Skeletal muscle tissue (tissue), 5 donors: ENCODE data around the gene ATP6V1B1. TPM values are rescaled to one million over a fixed set of nuclear protein-coding genes. Genes with fewer than 3 reads are reported as not detected.
"Not testable (repeated sequence)": the region's sequence is repeated elsewhere in the genome, so short reads cannot be mapped to it uniquely, and the experiment has no call there.

Source experiments
- H3K27ac ChIP-seq: one replicate; pipeline ENCODE4 v1.7.0; 2013; ENCODE audit warnings: mild to moderate bottlenecking, low read depth, low read length, inconsistent platforms
- H3K27me3 ChIP-seq, 3 donors: one replicate each; pipeline ENCODE4 v1.7.0; 2013; ENCODE audit warnings: low read length in 3 of 3; ENCODE audit not compliant: control insufficient read depth in 3 of 3, insufficient read depth in 3 of 3
- H3K36me3 ChIP-seq, 3 donors: one replicate each; pipeline ENCODE4 v1.7.0; 2013; ENCODE audit warnings: low read length in 3 of 3; ENCODE audit not compliant: control insufficient read depth in 3 of 3, insufficient read depth in 3 of 3
- H3K4me1 ChIP-seq, 3 donors: one replicate each; pipeline ENCODE4 v1.7.0; 2013; ENCODE audit warnings: low read length in 3 of 3, mild to moderate bottlenecking in 3 of 3; ENCODE audit not compliant: control insufficient read depth in 3 of 3, insufficient read depth in 3 of 3
- H3K4me3 ChIP-seq, 3 donors: one replicate each; pipeline ENCODE4 v1.7.0; 2013; ENCODE audit warnings: low read length in 3 of 3
- H3K9ac ChIP-seq, 3 donors: one replicate each; pipeline ENCODE4 v1.7.0; 2013; ENCODE audit warnings: low read length in 3 of 3, mild to moderate bottlenecking in 3 of 3, moderate library complexity in 2 of 3, low read depth in 1 of 3
- H3K9me3 ChIP-seq, 3 donors: one replicate each; pipeline ENCODE4 v1.7.0; 2013; ENCODE audit warnings: low read length in 3 of 3; ENCODE audit not compliant: control insufficient read depth in 3 of 3
- small RNA-seq: library from RNA; depleted of rRNA; stranded (forward); fragments of <200 nt; gene quantifications from one replicate; pipeline ENCODE3, GENCODE V24; 2014
- total RNA-seq: library from RNA; depleted of rRNA; stranded (reverse); fragments of >200 nt; gene quantifications from one replicate; pipeline ENCODE4 v1.2.3, GENCODE V29; 2014
- donor health status: Osteomylitis.

Gene ATP6V1B1
- total RNA-seq, 1 donor from 2014 or later: 1.6 TPM

DNA sequence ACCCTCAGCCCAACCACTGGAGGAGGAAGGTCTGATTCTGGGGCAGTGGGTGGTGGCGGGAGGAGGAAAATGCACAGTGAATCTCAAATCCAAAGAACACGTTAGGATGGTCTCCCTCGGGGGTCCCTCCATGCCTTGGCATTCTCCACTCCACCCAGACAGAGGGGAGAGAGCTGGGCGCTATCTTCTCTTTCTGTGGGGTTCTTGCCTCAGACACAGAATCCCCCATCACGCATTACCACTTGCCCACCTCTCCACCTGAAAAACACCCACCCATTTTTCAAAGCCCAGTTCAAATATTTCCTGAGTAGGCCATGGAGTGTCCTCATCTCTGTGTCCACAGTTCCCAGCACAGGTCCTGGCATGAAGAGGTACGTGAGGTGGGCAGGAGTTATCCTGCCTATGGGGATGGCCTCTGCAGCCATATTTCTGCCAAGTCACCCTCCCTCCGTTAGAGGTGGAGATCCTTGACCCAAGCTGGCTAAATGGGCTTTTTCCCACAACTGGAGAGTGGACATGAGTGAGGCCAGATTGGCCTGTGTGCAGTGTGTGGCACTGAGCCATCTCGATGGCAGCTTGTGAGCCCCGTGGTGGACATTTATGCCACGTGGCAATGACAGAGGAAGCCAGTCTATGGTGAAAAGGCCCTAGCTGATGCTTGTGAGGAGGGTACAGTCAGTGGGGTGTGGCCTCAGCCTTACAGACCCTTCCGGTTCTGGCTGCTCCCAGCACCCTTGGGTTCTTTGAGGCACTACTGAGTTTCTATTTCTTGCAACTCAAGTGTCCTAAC is 68.5 kb downstream of the ATP6V1B1 start:
- H3K4me3 ChIP-seq: no peak overlapping the region
- no peak overlapping the region for H3K9ac ChIP-seq
- no peaks in the 10 kb centered on the region for H3K9me3 ChIP-seq
- H3K27ac ChIP-seq: no peak overlapping the region
- H3K27me3 ChIP-seq: peaks cover 3 to 12% (median 3%) of the 10 kb centered on the region in 3 donors
- no peaks in the 10 kb centered on the region for H3K36me3 ChIP-seq
- H3K4me1 ChIP-seq: peaks cover 4 to 10% (median 7%) of the 10 kb centered on the region in 3 donors

DNA sequence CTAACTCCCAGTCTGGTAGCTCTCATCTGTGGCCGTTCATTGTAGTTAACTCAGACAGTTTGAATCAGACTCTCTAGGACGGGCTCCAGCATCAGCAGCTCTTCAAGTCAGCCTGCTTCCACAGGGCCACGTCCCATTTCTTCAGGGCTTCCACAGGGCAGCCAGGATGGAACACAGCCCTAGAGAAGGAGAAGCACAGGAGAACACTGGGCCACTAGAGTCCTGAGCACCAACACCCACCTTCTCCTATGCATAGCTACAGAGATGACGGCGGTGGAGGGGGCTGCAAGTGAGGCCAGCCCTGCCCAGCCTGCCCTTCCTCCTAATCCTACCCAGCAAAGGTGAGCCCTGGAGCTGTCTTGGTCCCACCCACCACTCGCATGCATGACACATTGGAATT is 69.2 kb downstream of the ATP6V1B1 start:
- Histone ChIP-seq H3K9ac (no peak overlapping the region), H3K36me3 (no peaks in the 10 kb centered on the region), H3K4me1 (peaks cover 4 to 10% (median 7%) of the 10 kb centered on the region in 3 donors), H3K27me3 (peaks cover 3 to 12% (median 3%) of the 10 kb centered on the region in 3 donors), H3K4me3 (no peak overlapping the region), H3K27ac (no peak overlapping the region), H3K9me3 (no peaks in the 10 kb centered on the region)

DNA sequence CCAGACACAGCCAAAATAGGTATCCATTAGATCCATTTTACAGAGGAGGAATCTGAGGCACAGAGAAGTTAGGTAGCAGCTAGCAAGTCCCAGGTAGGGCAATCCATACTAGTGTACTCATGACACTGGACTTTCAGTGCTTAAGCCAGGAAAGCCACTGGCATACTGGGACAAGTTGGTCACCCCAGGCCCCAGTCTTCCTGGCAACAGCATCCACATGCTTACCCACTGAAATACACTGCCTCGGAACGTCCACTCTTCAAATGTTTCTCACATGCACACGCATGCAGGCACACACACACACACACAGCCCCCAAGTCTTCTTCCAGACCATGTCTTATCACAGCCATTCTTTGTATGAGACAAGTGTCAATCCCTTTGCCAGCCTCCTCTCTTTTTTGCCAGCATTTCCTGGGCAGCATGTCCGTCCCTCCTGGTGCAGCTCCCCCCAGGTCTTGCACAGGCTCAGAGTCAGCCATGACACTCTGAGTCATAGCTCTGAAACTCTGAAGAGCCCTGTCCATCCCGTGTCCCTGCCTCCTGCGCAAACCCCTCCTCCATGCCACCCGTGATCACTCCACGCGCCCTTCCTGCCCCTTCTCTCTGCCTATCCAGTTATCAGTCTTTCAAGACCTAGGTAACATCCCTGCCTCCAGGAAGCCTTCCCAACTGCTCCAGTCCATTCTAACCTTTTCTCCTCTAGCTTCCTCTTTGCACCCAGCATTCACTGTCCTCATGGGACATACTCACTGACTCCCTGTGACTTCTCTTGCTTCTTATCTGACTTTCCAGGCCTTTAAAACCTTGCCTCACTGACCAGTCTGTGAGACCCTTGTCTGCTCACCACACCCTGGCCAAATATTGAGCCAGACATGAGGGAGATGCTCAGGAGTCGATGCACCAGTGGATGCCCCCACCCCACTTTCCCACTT is 69.8 kb downstream of the ATP6V1B1 start:
- Histone ChIP-seq H3K9ac (no peak overlapping the region), H3K9me3 (no peaks in the 10 kb centered on the region), H3K27me3 (peaks cover 3 to 12% (median 3%) of the 10 kb centered on the region in 3 donors), H3K4me1 (peaks cover 4 to 9% (median 7%) of the 10 kb centered on the region in 3 donors), H3K36me3 (no peaks in the 10 kb centered on the region), H3K27ac (no peak overlapping the region), H3K4me3 (no peak overlapping the region)

DNA sequence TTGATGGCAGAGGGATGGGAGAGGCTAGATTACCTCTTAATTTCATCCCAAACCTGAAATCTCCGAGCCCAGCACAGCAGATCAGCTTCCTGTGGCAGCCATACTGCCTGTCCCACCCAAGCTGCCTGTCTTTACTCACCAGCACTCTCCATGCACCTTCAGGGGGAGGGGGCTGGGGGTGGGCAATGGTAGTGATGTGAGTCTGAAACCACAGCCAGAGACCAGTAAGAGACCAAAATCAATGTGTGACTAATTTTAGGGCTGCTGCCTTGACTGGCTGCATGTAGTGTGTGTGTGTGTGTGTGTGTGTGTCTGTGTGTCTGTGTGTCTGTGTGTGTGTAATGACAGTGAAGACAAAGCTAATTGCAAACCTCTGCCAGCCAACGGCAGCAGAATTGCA is 70.6 kb downstream of the ATP6V1B1 start:
- Histone ChIP-seq H3K36me3 (no peaks in the 10 kb centered on the region), H3K4me3 (no peak overlapping the region), H3K27me3 (peaks cover 3 to 12% (median 3%) of the 10 kb centered on the region in 3 donors), H3K9me3 (no peaks in the 10 kb centered on the region), H3K27ac (no peak overlapping the region), H3K4me1 (peaks cover 0 to 2% (median under 1%) of the 10 kb centered on the region in 3 donors), H3K9ac (no peak overlapping the region)

DNA sequence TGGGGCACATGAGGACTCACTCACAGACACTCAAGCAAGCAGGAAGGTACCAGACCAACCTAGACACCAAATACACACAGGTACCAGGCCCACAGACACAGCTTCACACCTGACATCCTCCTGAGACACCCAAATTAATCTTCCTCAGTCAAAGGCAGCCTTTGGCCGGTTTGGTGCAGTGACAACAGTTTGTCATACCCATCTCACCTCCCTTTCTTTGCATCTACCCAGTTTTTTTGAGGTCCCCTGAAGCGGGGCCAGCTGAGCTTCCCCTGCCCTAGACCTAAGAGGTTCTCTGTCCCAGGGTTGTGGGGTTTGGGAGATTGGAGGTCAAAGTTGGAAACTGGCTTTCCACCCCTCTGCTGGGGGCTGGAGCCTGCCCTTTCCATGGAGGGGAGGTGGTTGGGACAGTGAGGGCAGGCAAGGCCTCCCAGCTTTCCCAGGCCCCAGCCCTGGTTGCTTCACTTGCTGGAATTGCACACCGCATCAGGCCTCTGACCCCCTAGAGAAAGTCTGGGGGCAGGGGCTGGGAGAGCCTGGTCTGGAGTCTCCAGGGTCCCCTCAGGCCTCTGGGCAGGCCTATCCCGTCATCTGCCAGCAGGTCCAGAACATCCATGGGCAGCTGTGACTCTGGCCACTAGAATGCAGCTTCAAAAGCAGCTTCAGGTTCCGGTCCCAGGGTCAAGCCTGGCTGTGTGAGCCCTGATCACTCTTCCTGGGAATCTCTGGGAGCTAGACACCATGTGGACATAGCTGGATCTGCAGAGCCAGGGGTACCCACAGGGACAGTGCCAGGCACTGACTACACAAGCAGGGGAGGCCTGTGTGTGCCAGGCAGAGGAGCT is 71.5 kb downstream of the ATP6V1B1 start:
- Histone ChIP-seq H3K27ac (no peak overlapping the region), H3K9ac (no peak overlapping the region), H3K9me3 (no peaks in the 10 kb centered on the region), H3K4me1 (no peaks in the 10 kb centered on the region), H3K27me3 (peaks cover 3 to 16% (median 8%) of the 10 kb centered on the region in 3 donors), H3K36me3 (no peaks in the 10 kb centered on the region), H3K4me3 (no peak overlapping the region)

DNA sequence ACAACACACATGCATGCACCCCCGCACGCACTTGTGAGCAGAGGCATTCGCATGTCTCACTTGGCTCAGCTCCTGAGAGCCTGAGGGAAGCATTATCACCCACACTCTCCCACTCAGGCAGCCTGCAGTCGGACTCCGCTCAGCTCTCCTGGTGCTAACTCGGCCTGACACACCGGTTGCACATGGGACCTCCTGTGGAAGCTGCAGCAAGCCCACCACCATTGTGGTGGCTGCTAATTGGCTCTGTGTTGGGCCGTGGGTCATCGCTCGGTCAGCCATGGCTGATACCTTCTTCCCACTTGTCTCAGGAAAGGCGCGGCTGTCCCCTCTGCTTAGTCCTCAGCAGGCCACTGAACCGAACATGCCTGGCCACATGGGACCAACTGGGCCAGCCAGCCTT is 72.6 kb downstream of the ATP6V1B1 start:
- Histone ChIP-seq H3K9ac (no peak overlapping the region), H3K4me1 (no peaks in the 10 kb centered on the region), H3K36me3 (no peaks in the 10 kb centered on the region), H3K4me3 (no peak overlapping the region), H3K27ac (no peak overlapping the region), H3K27me3 (peaks cover 3 to 16% (median 8%) of the 10 kb centered on the region in 3 donors), H3K9me3 (no peaks in the 10 kb centered on the region)

DNA sequence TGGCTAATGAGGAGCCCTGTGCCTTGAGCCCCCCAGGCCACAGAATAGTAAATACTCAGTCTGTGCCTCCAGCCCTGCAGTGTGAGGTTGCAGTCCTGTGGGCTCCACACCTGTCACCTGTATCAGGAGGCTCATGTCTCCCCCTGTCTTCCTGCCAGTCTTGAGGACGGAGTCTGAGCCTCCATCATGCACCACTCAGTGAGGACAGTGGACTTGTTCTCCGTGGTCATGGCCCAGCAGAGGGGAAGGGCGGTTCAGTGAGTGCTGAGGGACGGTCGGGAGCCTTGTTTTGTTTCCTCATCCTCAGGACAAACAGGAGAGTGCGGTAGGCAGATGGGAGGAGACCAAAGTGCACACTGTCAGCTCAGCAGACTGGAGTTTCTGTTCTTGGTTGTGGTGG is 76.1 kb downstream of the ATP6V1B1 start:
- not testable (repeated sequence) for H3K36me3 ChIP-seq, H3K27ac ChIP-seq, H3K9me3 ChIP-seq, H3K4me3 ChIP-seq, H3K9ac ChIP-seq, H3K27me3 ChIP-seq, H3K4me1 ChIP-seq

Small RNAs within 50 kb of the gene (small RNA-seq; reads per million reads assigned to genes)
- gene RF02272: not detected
- gene RN7SL160P: not detected

Other genes starting within 250 kb of the ATP6V1B1 start
- 2.6 TPM for gene ADD2, start 167.7 kb upstream of the ATP6V1B1 start, total RNA-seq
- not detected for gene FIGLA, start 145.3 kb upstream of the ATP6V1B1 start, total RNA-seq
- not detected for gene CLEC4F, start 115.3 kb upstream of the ATP6V1B1 start, total RNA-seq
- gene CD207, start 100.1 kb upstream of the ATP6V1B1 start, total RNA-seq: under 0.01 TPM
- 1.0 TPM for gene VAX2, start 35.3 kb upstream of the ATP6V1B1 start, total RNA-seq
- gene ANKRD53, start 42.7 kb downstream of the ATP6V1B1 start, total RNA-seq: 0.52 TPM
- 11.0 TPM for gene TEX261, start 59.0 kb downstream of the ATP6V1B1 start, total RNA-seq
- gene NAGK, start 132.7 kb downstream of the ATP6V1B1 start, total RNA-seq: 35.0 TPM
- 15.7 TPM for gene MCEE, start 194.3 kb downstream of the ATP6V1B1 start, total RNA-seq
- 7.8 TPM for gene MPHOSPH10, start 194.7 kb downstream of the ATP6V1B1 start, total RNA-seq